ENCODE results near the gene TRPM3. TPM values are rescaled to one million over a fixed set of nuclear protein-coding genes. Genes with fewer than 3 reads are reported as not detected.

The TRPM3 gene
- total RNA-seq, 1 experiment from 2014 or later: 0.26 TPM

DNA sequence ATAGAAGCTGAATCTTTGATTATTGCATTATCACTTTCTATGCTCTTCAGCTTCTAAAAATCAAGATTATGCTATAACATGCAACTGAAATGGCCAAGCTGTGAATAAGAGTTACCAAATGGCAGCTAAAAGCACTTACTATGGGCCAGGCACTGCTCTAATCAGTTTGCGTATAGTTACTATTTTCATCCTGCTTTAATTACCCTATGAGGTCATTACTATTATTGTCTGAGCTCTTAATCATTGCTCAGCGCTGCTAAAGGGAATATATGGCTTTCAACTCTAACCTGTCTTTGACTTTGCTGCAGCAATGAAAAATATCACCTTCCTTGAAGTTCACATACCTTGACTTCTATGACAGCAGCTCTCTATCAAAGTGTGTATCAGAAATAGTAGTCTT lies 210.8 kb downstream of the TRPM3 start:
- POLR2A ChIA-PET (ENCODE audit: unreplicated experiment): no interaction called here
- H3K27me3 ChIP-seq (ENCODE audit: insufficient read depth, low read depth): no peaks in the 10 kb centered on the region
- TF ChIP-seq EZH2 (IDR thresholded peaks at IDR 0.05; ENCODE audit: low read depth) (no peak), CTCF (conservative IDR thresholded peaks at IDR 0.05) (no peak)
- intact Hi-C loops (cut with micrococcal nuclease; ENCODE audit: unreplicated experiment): no loop called here
- no peaks in the 10 kb centered on the region for H3K36me3 ChIP-seq (ENCODE audit: low read depth)
- H3K27ac ChIP-seq: no peak overlapping the region
- CTCF ChIA-PET: no interaction called here
- no peaks in the 10 kb centered on the region for H3K79me2 ChIP-seq (ENCODE audit: low read depth)
- H3K4me3 ChIP-seq: no peak overlapping the region
- no peak for DNase-seq
- H2AFZ ChIP-seq: no peak overlapping the region
- no peaks in the 10 kb centered on the region for H3F3A ChIP-seq (ENCODE audit: insufficient read depth, low read depth)
- no peaks in the 10 kb centered on the region for H3K9me3 ChIP-seq (ENCODE audit: insufficient read depth, low read depth)
- no peaks in the 10 kb centered on the region for H4K20me1 ChIP-seq (ENCODE audit: insufficient read depth)
- no TSS peak for BruUV-seq (replicated peaks)
- no peak overlapping the region for H3K4me2 ChIP-seq
- no peaks in the 10 kb centered on the region for H3K4me1 ChIP-seq (replicated peaks; ENCODE audit: insufficient read depth)
- no peaks in the 10 kb centered on the region for H3K9me2 ChIP-seq (ENCODE audit: insufficient read depth)

- Histone ChIP-seq H3K79me2 (ENCODE audit: low read depth) (no peaks in the 10 kb centered on the region), H3K4me1 (replicated peaks; ENCODE audit: insufficient read depth) (0 out of 2 replicates have a peak, but pooled peaks cover 7% of the 10 kb centered on the region), H4K20me1 (ENCODE audit: insufficient read depth) (no peaks in the 10 kb centered on the region), H3K4me3 (peak overlapping the region; percentile 20; the same call in 1 of the 2 replicates), H2AFZ (peak overlapping the region; percentile 74), H3K36me3 (ENCODE audit: low read depth) (no peaks in the 10 kb centered on the region), H3K27me3 (ENCODE audit: insufficient read depth, low read depth) (no peaks in the 10 kb centered on the region), H3K27ac (no peak overlapping the region), H3K9me3 (ENCODE audit: insufficient read depth, low read depth) (no peaks in the 10 kb centered on the region), H3K9me2 (ENCODE audit: insufficient read depth) (no peaks in the 10 kb centered on the region), H3K4me2 (peak overlapping the region; percentile 55), H3F3A (ENCODE audit: insufficient read depth, low read depth) (0 out of 2 replicates have a peak, but pooled peaks cover 4% of the 10 kb centered on the region)
- intact Hi-C loops (cut with micrococcal nuclease; ENCODE audit: unreplicated experiment): no loop called here
- TF ChIP-seq CTCF (conservative IDR thresholded peaks at IDR 0.05) (no peak), EZH2 (IDR thresholded peaks at IDR 0.05; ENCODE audit: low read depth) (no peak)
- peak; percentile 36 to 62 for DNase-seq
- BruUV-seq (replicated peaks): no TSS peak
- ChIA-PET CTCF (no interaction called here), POLR2A (ENCODE audit: unreplicated experiment) (no interaction called here)
Measured at GRCh38 chr9:70902692-70903131, 218.7 kb downstream of the TRPM3 start.

- intact Hi-C loops (cut with micrococcal nuclease; ENCODE audit: unreplicated experiment): no loop called here
- POLR2A ChIA-PET (ENCODE audit: unreplicated experiment): no interaction called here
- Histone ChIP-seq H3K4me2 (peak overlapping the region; percentile 55; the same call in 1 of the 2 replicates), H2AFZ (no peak overlapping the region), H3F3A (ENCODE audit: insufficient read depth, low read depth) (0 out of 2 replicates have a peak, but pooled peaks cover 4% of the 10 kb centered on the region), H3K9me2 (ENCODE audit: insufficient read depth) (no peaks in the 10 kb centered on the region), H3K36me3 (ENCODE audit: low read depth) (no peaks in the 10 kb centered on the region), H3K4me1 (replicated peaks; ENCODE audit: insufficient read depth) (0 out of 2 replicates have a peak, but pooled peaks cover 7% of the 10 kb centered on the region), H3K4me3 (no peak overlapping the region), H3K27me3 (ENCODE audit: insufficient read depth, low read depth) (no peaks in the 10 kb centered on the region), H4K20me1 (ENCODE audit: insufficient read depth) (no peaks in the 10 kb centered on the region), H3K9me3 (ENCODE audit: insufficient read depth, low read depth) (no peaks in the 10 kb centered on the region), H3K27ac (no peak overlapping the region), H3K79me2 (ENCODE audit: low read depth) (no peaks in the 10 kb centered on the region)
- BruUV-seq (replicated peaks): no TSS peak
- TF ChIP-seq EZH2 (IDR thresholded peaks at IDR 0.05; ENCODE audit: low read depth) (no peak), CTCF (conservative IDR thresholded peaks at IDR 0.05) (no peak)
- CTCF ChIA-PET: no interaction called here
- DNase-seq: no peak
Measured at GRCh38 chr9:70902171-70902570, 219.2 kb downstream of the TRPM3 start.
